Suprapubic skin (tissue), 4 donors: ENCODE measurements around the gene PDE4C. TPM values are rescaled to one million over a fixed set of nuclear protein-coding genes. Genes with fewer than 3 reads are reported as not detected.

Source experiments
- DNase-seq, 2 donors: peaks; one replicate each; pipeline ENCODE4 v3.0.0-alpha.2; 2019; ENCODE audit warnings: low spot score in 2 of 2
- H3K27ac ChIP-seq: fragments of 200-600 bp; sonication (generic); one replicate; pipeline ENCODE4 v1.5.1; 2019
- H3K27me3 ChIP-seq: fragments of 200-600 bp; sonication (generic); one replicate; pipeline ENCODE4 v1.5.1; 2019
- H3K36me3 ChIP-seq: fragments of 200-600 bp; sonication (generic); one replicate; pipeline ENCODE4 v1.5.1; 2019
- H3K4me1 ChIP-seq: fragments of 200-600 bp; sonication (generic); one replicate; pipeline ENCODE4 v1.5.1; 2019
- H3K4me3 ChIP-seq: fragments of 200-600 bp; sonication (generic); one replicate; pipeline ENCODE4 v1.5.1; 2019; ENCODE audit warnings: mild to moderate bottlenecking
- H3K9me3 ChIP-seq: fragments of 200-600 bp; sonication (generic); one replicate; pipeline ENCODE4 v1.5.1; 2019
- CTCF ChIP-seq, 2 donors: fragments of 200-600 bp in 1 of 2; fragments of 450-650 bp in 1 of 2; sonication (generic) in 1 of 2; IDR thresholded peaks; one replicate each; pipeline ENCODE4 v1.5.1; 2016 to 2019; ENCODE audit warnings: antibody characterized with exemption in 2 of 2, mild to moderate bottlenecking in 1 of 2, moderate library complexity in 1 of 2
- EP300 ChIP-seq: sonication (generic); formaldehyde crosslinking; IDR thresholded peaks from one replicate; pipeline ENCODE4 v1.6.1; 2017; ENCODE audit warnings: antibody characterized with exemption
- POLR2A ChIP-seq, 2 donors: fragments of 450-650 bp; IDR thresholded peaks; one replicate each; pipeline ENCODE4 v1.6.1; 2017; ENCODE audit warnings: antibody characterized with exemption in 2 of 2, mild to moderate bottlenecking in 2 of 2, moderate library complexity in 2 of 2
- POLR2AphosphoS5 ChIP-seq, 3 donors: sonication (generic); formaldehyde crosslinking; IDR thresholded peaks; one replicate each; pipeline ENCODE4 v1.6.1; 2017; ENCODE audit warnings: antibody characterized with exemption in 3 of 3
- WGBS: methylation state at CpG from one replicate; pipeline ENCODE4 v1.1.5; 2018; 5-methylcytosine and 5-hydroxymethylcytosine counted together
- total RNA-seq, 4 donors: library from RNA; depleted of rRNA; stranded (reverse); fragments of >200 nt; gene quantifications; one replicate each; pipeline ENCODE4 v1.1.0, GENCODE V29; 2016

Gene PDE4C
- total RNA-seq, 4 donors from 2014 or later = 0.47 to 2.0 TPM; not detected in 2

GRCh38 chr19:18264137-18264854, 38.1 kb upstream of the PDE4C start:
- H3K27ac ChIP-seq = no peak overlapping the region
- H3K36me3 ChIP-seq = peaks cover 58% of the 10 kb centered on the region
- peaks cover 3% of the 10 kb centered on the region for H3K4me1 ChIP-seq
- no peaks in the 10 kb centered on the region for H3K9me3 ChIP-seq
- 100% methylated on average over 2 of the region's 23 CpGs for WGBS
- TF ChIP-seq CTCF (IDR thresholded peaks at IDR 0.05) = no peak
- TF ChIP-seq POLR2AphosphoS5 (IDR thresholded peaks at IDR 0.05) = no peak
- no peak for TF ChIP-seq POLR2A (IDR thresholded peaks at IDR 0.05)
- TF ChIP-seq EP300 = no peak
- no peak for DNase-seq
- H3K4me3 ChIP-seq = no peak overlapping the region
- no peaks in the 10 kb centered on the region for H3K27me3 ChIP-seq

- Histone ChIP-seq H3K36me3 (peaks cover 52% of the 10 kb centered on the region), H3K9me3 (no peaks in the 10 kb centered on the region), H3K4me3 (no peak overlapping the region), H3K27ac (no peak overlapping the region), H3K4me1 (peaks cover 3% of the 10 kb centered on the region), H3K27me3 (no peaks in the 10 kb centered on the region)
- TF ChIP-seq POLR2A (IDR thresholded peaks at IDR 0.05) (no peak), CTCF (IDR thresholded peaks at IDR 0.05) (no peak), POLR2AphosphoS5 (IDR thresholded peaks at IDR 0.05) (no peak), EP300 (no peak)
- DNase-seq = no peak
- 91% methylated on average over 4 of the region's 16 CpGs for WGBS
Observed at GRCh38 chr19:18263324-18264136, 37.3 kb upstream of the PDE4C start.

GRCh38 chr19:18262917-18263316, 36.7 kb upstream of the PDE4C start:
- Histone ChIP-seq H3K36me3 (peaks cover 47% of the 10 kb centered on the region), H3K9me3 (no peaks in the 10 kb centered on the region), H3K27me3 (no peaks in the 10 kb centered on the region), H3K4me3 (no peak overlapping the region), H3K27ac (no peak overlapping the region), H3K4me1 (peaks cover 3% of the 10 kb centered on the region)
- 92% methylated on average over 9 of the region's 10 CpGs for WGBS
- TF ChIP-seq CTCF (IDR thresholded peaks at IDR 0.05) = no peak
- no peak for TF ChIP-seq POLR2A (IDR thresholded peaks at IDR 0.05)
- no peak for TF ChIP-seq EP300
- no peak for TF ChIP-seq POLR2AphosphoS5 (IDR thresholded peaks at IDR 0.05)
- DNase-seq = no peak

GRCh38 chr19:18262144-18262543, 35.9 kb upstream of the PDE4C start:
- no peak for TF ChIP-seq CTCF (IDR thresholded peaks at IDR 0.05)
- no peak for TF ChIP-seq EP300
- no peak for TF ChIP-seq POLR2AphosphoS5 (IDR thresholded peaks at IDR 0.05)
- TF ChIP-seq POLR2A (IDR thresholded peaks at IDR 0.05) = no peak
- no peak for DNase-seq
- Histone ChIP-seq H3K4me1 (peaks cover 3% of the 10 kb centered on the region), H3K4me3 (no peak overlapping the region), H3K27ac (no peak overlapping the region), H3K27me3 (no peaks in the 10 kb centered on the region), H3K9me3 (no peaks in the 10 kb centered on the region), H3K36me3 (peaks cover 47% of the 10 kb centered on the region)

GRCh38 chr19:18261474-18261873, 35.2 kb upstream of the PDE4C start:
- H3K36me3 ChIP-seq = peaks cover 43% of the 10 kb centered on the region
- no peak for DNase-seq
- H3K9me3 ChIP-seq = no peaks in the 10 kb centered on the region
- H3K27ac ChIP-seq = no peak overlapping the region
- H3K27me3 ChIP-seq = no peaks in the 10 kb centered on the region
- WGBS = no CpG with 5 or more reads among the region's 2 CpGs
- H3K4me3 ChIP-seq = no peak overlapping the region
- no peak for TF ChIP-seq POLR2AphosphoS5 (IDR thresholded peaks at IDR 0.05)
- TF ChIP-seq EP300 = no peak
- TF ChIP-seq CTCF (IDR thresholded peaks at IDR 0.05) = no peak
- no peak for TF ChIP-seq POLR2A (IDR thresholded peaks at IDR 0.05)
- peaks cover 3% of the 10 kb centered on the region for H3K4me1 ChIP-seq
